NCI-H1930 (cell line): Measurements from ENCODE around the gene MYO5A.
"Not testable (repeated sequence)": the region's sequence is repeated elsewhere in the genome, so short reads cannot be mapped to it uniquely, and the experiment has no call there.

Experiments used
- DNase-seq, 2 experiments: peaks; one replicate each; lab custom pipeline; 2025; lab: John Stamatoyannopoulos, UW

The MYO5A gene

GRCh38 chr15:52528564-52529340 is at the start of gene MYO5A:
MYO5A (minus strand) TSS chr15:52528880; CDS start chr15:52528806, 74 bp downstream.
- peak in 1 of 2 experiments; percentile 20 for DNase-seq

- no peak for DNase-seq
Measured at GRCh38 chr15:52576692-52577091, 48.0 kb upstream of the MYO5A start.

GRCh38 chr15:52575573-52575972 is 46.9 kb upstream of the MYO5A start:
- not testable (repeated sequence) for DNase-seq

- DNase-seq, result no peak
Measured at GRCh38 chr15:52575072-52575471, 46.4 kb upstream of the MYO5A start.

GRCh38 chr15:52574623-52575022 is 45.9 kb upstream of the MYO5A start:
- DNase-seq, result not testable (repeated sequence)

GRCh38 chr15:52568601-52569585 is 40.2 kb upstream of the MYO5A start, which contains the start of gene ARPP19:
ARPP19 (minus strand) TSS chr15:52569030; CDS start chr15:52568892, 138 bp downstream.
- peak; percentile 48 to 55 for DNase-seq

- no peak for DNase-seq
Measured at GRCh38 chr15:52567871-52568600, 39.4 kb upstream of the MYO5A start.

GRCh38 chr15:52566889-52567288 is 38.2 kb upstream of the MYO5A start:
- no peak for DNase-seq

- not testable (repeated sequence) for DNase-seq
Measured at GRCh38 chr15:52565417-52566358, 37.0 kb upstream of the MYO5A start.

- DNase-seq, result no peak
Measured at GRCh38 chr15:52563501-52564060, 34.9 kb upstream of the MYO5A start.

- no peak for DNase-seq
Measured at GRCh38 chr15:52559575-52559974, 30.9 kb upstream of the MYO5A start.

- DNase-seq, result no peak
Measured at GRCh38 chr15:52559022-52559421, 30.3 kb upstream of the MYO5A start.

- no peak for DNase-seq
Measured at GRCh38 chr15:52558196-52558595, 29.5 kb upstream of the MYO5A start.

GRCh38 chr15:52557274-52557641 is 28.6 kb upstream of the MYO5A start:
- DNase-seq, result no peak

GRCh38 chr15:52556524-52557273 is 28.0 kb upstream of the MYO5A start:
- no peak for DNase-seq

GRCh38 chr15:52552303-52552702 is 23.6 kb upstream of the MYO5A start:
- no peak for DNase-seq

GRCh38 chr15:52551762-52552161 is 23.1 kb upstream of the MYO5A start:
- DNase-seq, result no peak

GRCh38 chr15:52551186-52551585 is 22.5 kb upstream of the MYO5A start:
- not testable (repeated sequence) for DNase-seq

- no peak for DNase-seq
Measured at GRCh38 chr15:52546031-52546751, 17.5 kb upstream of the MYO5A start.
